Panc1 (cell line): ENCODE measurements around the gene PPP1R36. TPM values are rescaled to one million over a fixed set of nuclear protein-coding genes. Genes with fewer than 3 reads are reported as not detected.

Experiments
- ATAC-seq: fragments of 200-7000 bp; cut with Tn5 transposase; 2 replicates; pipeline ENCODE4 v1.9.1; 2020; ENCODE audit warnings: mild to moderate bottlenecking, moderate library complexity
- BruUV-seq: library from RNA; stranded (reverse); fragments of 400-500 nt; replicated peaks from 2 replicates; lab custom pipeline; 2021; lab: Mats Ljungman, UMichigan
- CTCF ChIA-PET: fragments of 300-600 bp; sonication (Branson Sonifier 250); formaldehyde crosslinking; loops from one replicate; lab custom pipeline; 2022; ENCODE audit warnings: antibody characterized with exemption; lab: Charles Lee
- POLR2A ChIA-PET: fragments of 300-600 bp; sonication (Branson Sonifier 250); formaldehyde crosslinking; loops from one replicate; lab custom pipeline; 2022; ENCODE audit warnings: antibody characterized with exemption; lab: Charles Lee
- DNase-seq: peaks from one replicate; pipeline ENCODE4 v3.0.0-alpha.2; 2010; ENCODE audit warnings: low read depth, low spot score
- H3K27ac ChIP-seq: 2 replicates; pipeline ENCODE4 v1.5.1; 2011; ENCODE audit warnings: mild to moderate bottlenecking, low read length, inconsistent platforms
- H3K27me3 ChIP-seq: fragments of 200-500 bp; sonication (Bioruptor generic); 2 replicates; pipeline ENCODE4 v1.6.0; 2014; ENCODE audit warnings: low read length, inconsistent platforms; ENCODE audit not compliant: control insufficient read depth, insufficient read depth
- H3K36me3 ChIP-seq: fragments of 200-500 bp; sonication (Bioruptor generic); 2 replicates; pipeline ENCODE4 v1.5.1; 2014; ENCODE audit warnings: inconsistent platforms, mild to moderate bottlenecking, low read length, moderate library complexity; ENCODE audit not compliant: control insufficient read depth, insufficient read depth
- H3K4me1 ChIP-seq: 2 replicates; pipeline ENCODE4 v1.5.1; 2011; ENCODE audit warnings: inconsistent platforms, mild to moderate bottlenecking, low read length, moderate library complexity; ENCODE audit not compliant: control insufficient read depth, insufficient read depth
- H3K4me3 ChIP-seq, 2 experiments: 2 replicates each; pipeline ENCODE4 v1.5.1; 2011 to 2012; ENCODE audit warnings: low read depth in 2 of 2, low read length in 2 of 2, mild to moderate bottlenecking in 2 of 2, inconsistent platforms in 1 of 2, moderate library complexity in 1 of 2
- H3K9me3 ChIP-seq: fragments of 200-500 bp; sonication (Bioruptor generic); 2 replicates; pipeline ENCODE4 v1.5.1; 2014; ENCODE audit warnings: low read depth, mild to moderate bottlenecking, inconsistent platforms, low read length, moderate library complexity; ENCODE audit not compliant: control insufficient read depth, insufficient read depth
- CTCF ChIP-seq: fragments of 450-650 bp; IDR thresholded peaks from 2 replicates; pipeline ENCODE4 v1.5.1; 2017; ENCODE audit warnings: mild to moderate bottlenecking
- POLR2AphosphoS5 ChIP-seq: IDR thresholded peaks from 2 replicates; pipeline ENCODE4 v1.6.1; 2012; ENCODE audit warnings: mild to moderate bottlenecking, low read depth, low read length, moderate library complexity
- REST ChIP-seq, 2 experiments: IDR thresholded peaks; 2 replicates each; pipeline ENCODE4 v1.6.1; 2011 to 2012; ENCODE audit warnings: low read depth in 2 of 2, control low read depth in 1 of 2, low read length in 1 of 2, mild to moderate bottlenecking in 1 of 2, moderate library complexity in 1 of 2; ENCODE audit not compliant: insufficient read depth in 1 of 2
- SIN3A ChIP-seq: IDR thresholded peaks from 2 replicates; pipeline ENCODE4 v1.6.1; 2012; ENCODE audit warnings: low read depth, mild to moderate bottlenecking, low read length, moderate library complexity, borderline replicate concordance; ENCODE audit not compliant: insufficient read depth
- TCF7L2 ChIP-seq: IDR thresholded peaks from 2 replicates; pipeline ENCODE4 v1.6.1; 2011; ENCODE audit warnings: mild to moderate bottlenecking, low read depth, low read length, inconsistent platforms
- in situ Hi-C: cut with HindIII; loops from 2 replicates; pipeline ENCODE4 v1.10.0; 2016; ENCODE audit warnings: low sequenced_read_pairs, low pct_unique_long_range_greater_than_20kb
- intact Hi-C: fragments of 100-400 bp; cut with micrococcal nuclease; formaldehyde crosslinking; loops from one replicate; pipeline ENCODE4 v1.10.0; 2022; ENCODE audit not compliant: unreplicated experiment
- total RNA-seq: library from RNA; stranded (reverse); gene quantifications from one replicate; pipeline ENCODE4 v1.2.1, GENCODE V29; 2021; ENCODE audit not compliant: unreplicated experiment

The PPP1R36 gene
- total RNA-seq, 1 experiment from 2014 or later: 0.69 TPM

GRCh38 chr14:64541972-64542835, 7.6 kb upstream of the PPP1R36 start:
- H3K27ac ChIP-seq: peak overlapping the region; percentile 66
- no TSS peak for BruUV-seq
- POLR2A ChIA-PET: interaction anchor here (0.5 kb wide), 1 partner anchor 9 kb away, joined by 3 read pairs; no protein-coding TSS in a partner anchor
- DNase-seq (no peak), ATAC-seq (no peak)
- in situ Hi-C loops (no loop called here), intact Hi-C loops (loop anchor here (10.0 kb wide), 1 partner anchor 93 kb away; no protein-coding TSS in a partner anchor)
- peak overlapping the region; percentile 47 to 60 for H3K4me3 ChIP-seq
- H3K27me3 ChIP-seq: no peaks in the 10 kb centered on the region
- CTCF ChIA-PET: interaction anchor here (0.5 to 1.3 kb wide), 2 partner anchors 14 to 94 kb away, joined by 4 to 6 read pairs; no protein-coding TSS in a partner anchor
- no peak for TF ChIP-seq SIN3A
- no peak for TF ChIP-seq REST (IDR thresholded peaks at IDR 0.05; ENCODE audit: insufficient read depth in 1 of 2, low read depth in 2 of 2, low read length in 1 of 2)
- TF ChIP-seq CTCF: no peak
- TF ChIP-seq TCF7L2: no peak
- TF ChIP-seq POLR2AphosphoS5: no peak
- no peaks in the 10 kb centered on the region for H3K36me3 ChIP-seq
- no peaks in the 10 kb centered on the region; the same call in 1 of the 2 replicates for H3K4me1 ChIP-seq
- H3K9me3 ChIP-seq: no peaks in the 10 kb centered on the region

- BruUV-seq: no TSS peak
- ATAC-seq: no peak
- DNase-seq: no peak
- H3K4me1 ChIP-seq: no peaks in the 10 kb centered on the region; the same call in 1 of the 2 replicates
- H3K27ac ChIP-seq: peak overlapping the region; percentile 66; the same call in 1 of the 2 replicates
- TF ChIP-seq SIN3A (no peak), CTCF (no peak), TCF7L2 (no peak), POLR2AphosphoS5 (no peak), REST (IDR thresholded peaks at IDR 0.05; ENCODE audit: insufficient read depth in 1 of 2, low read depth in 2 of 2, low read length in 1 of 2) (no peak)
- no peaks in the 10 kb centered on the region for H3K27me3 ChIP-seq
- intact Hi-C loops (loop anchor here (10.0 kb wide), 1 partner anchor 92 kb away; no protein-coding TSS in a partner anchor), in situ Hi-C loops (no loop called here)
- peak overlapping the region; percentile 47 to 60 for H3K4me3 ChIP-seq
- H3K36me3 ChIP-seq: no peaks in the 10 kb centered on the region
- ChIA-PET POLR2A (interaction anchor here (0.5 kb wide), 1 partner anchor 9 kb away, joined by 3 read pairs; no protein-coding TSS in a partner anchor), CTCF (no interaction called here)
- no peaks in the 10 kb centered on the region for H3K9me3 ChIP-seq
Measured at GRCh38 chr14:64542836-64543201, 6.9 kb upstream of the PPP1R36 start.
